ENCODE measurements around the gene APOA5.

DNA sequence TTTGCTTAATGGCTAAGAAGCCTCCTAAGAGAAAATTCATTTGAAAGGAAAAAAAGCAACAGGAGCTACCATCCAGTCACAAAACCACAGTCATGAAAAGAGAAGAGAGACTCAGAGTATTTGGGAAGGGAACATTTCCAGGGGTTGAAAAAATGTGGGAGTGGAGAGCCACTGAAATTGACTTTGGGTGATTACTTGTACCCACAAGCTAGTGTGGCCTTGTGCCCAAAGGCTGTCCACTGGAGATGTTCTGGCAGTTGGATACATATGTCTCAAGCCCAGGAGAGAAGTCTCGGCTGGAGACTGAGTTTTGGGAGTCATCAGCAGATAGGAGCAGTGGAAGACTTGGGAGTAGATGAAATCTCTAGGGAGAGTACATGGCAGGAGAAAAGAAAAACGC lies 3.2 kb upstream of the APOA5 start:
- TF ChIP-seq, protein P1, sequence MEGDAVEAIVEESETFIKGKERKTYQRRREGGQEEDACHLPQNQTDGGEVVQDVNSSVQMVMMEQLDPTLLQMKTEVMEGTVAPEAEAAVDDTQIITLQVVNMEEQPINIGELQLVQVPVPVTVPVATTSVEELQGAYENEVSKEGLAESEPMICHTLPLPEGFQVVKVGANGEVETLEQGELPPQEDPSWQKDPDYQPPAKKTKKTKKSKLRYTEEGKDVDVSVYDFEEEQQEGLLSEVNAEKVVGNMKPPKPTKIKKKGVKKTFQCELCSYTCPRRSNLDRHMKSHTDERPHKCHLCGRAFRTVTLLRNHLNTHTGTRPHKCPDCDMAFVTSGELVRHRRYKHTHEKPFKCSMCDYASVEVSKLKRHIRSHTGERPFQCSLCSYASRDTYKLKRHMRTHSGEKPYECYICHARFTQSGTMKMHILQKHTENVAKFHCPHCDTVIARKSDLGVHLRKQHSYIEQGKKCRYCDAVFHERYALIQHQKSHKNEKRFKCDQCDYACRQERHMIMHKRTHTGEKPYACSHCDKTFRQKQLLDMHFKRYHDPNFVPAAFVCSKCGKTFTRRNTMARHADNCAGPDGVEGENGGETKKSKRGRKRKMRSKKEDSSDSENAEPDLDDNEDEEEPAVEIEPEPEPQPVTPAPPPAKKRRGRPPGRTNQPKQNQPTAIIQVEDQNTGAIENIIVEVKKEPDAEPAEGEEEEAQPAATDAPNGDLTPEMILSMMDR (conservative IDR thresholded peaks at IDR 0.05; ENCODE audit: low read depth, low read length): no peak
- no peak for TF ChIP-seq EZH2 (IDR thresholded peaks at IDR 0.05; ENCODE audit: low read length, unreplicated experiment)
- no peak for TF ChIP-seq EZH2phosphoT487 (IDR thresholded peaks at IDR 0.05; ENCODE audit: borderline replicate concordance, low read length)

All from PC-3 (cell line).